Panc1 (cell line): ENCODE measurements around the gene RENBP. TPM values are rescaled to one million over a fixed set of nuclear protein-coding genes. Genes with fewer than 3 reads are reported as not detected.

ENCODE experiments used
- ATAC-seq: fragments of 200-7000 bp; cut with Tn5 transposase; 2 replicates; pipeline ENCODE4 v1.9.1; 2020; ENCODE audit warnings: mild to moderate bottlenecking, moderate library complexity
- BruUV-seq: library from RNA; stranded (reverse); fragments of 400-500 nt; replicated peaks from 2 replicates; lab custom pipeline; 2021; lab: Mats Ljungman, UMichigan
- CTCF ChIA-PET: fragments of 300-600 bp; sonication (Branson Sonifier 250); formaldehyde crosslinking; loops from one replicate; lab custom pipeline; 2022; ENCODE audit warnings: antibody characterized with exemption; lab: Charles Lee
- POLR2A ChIA-PET: fragments of 300-600 bp; sonication (Branson Sonifier 250); formaldehyde crosslinking; loops from one replicate; lab custom pipeline; 2022; ENCODE audit warnings: antibody characterized with exemption; lab: Charles Lee
- DNase-seq: peaks from one replicate; pipeline ENCODE4 v3.0.0-alpha.2; 2010; ENCODE audit warnings: low read depth, low spot score
- H3K27ac ChIP-seq: 2 replicates; pipeline ENCODE4 v1.5.1; 2011; ENCODE audit warnings: mild to moderate bottlenecking, low read length, inconsistent platforms
- H3K27me3 ChIP-seq: fragments of 200-500 bp; sonication (Bioruptor generic); 2 replicates; pipeline ENCODE4 v1.6.0; 2014; ENCODE audit warnings: low read length, inconsistent platforms; ENCODE audit not compliant: control insufficient read depth, insufficient read depth
- H3K36me3 ChIP-seq: fragments of 200-500 bp; sonication (Bioruptor generic); 2 replicates; pipeline ENCODE4 v1.5.1; 2014; ENCODE audit warnings: inconsistent platforms, mild to moderate bottlenecking, low read length, moderate library complexity; ENCODE audit not compliant: control insufficient read depth, insufficient read depth
- H3K4me1 ChIP-seq: 2 replicates; pipeline ENCODE4 v1.5.1; 2011; ENCODE audit warnings: inconsistent platforms, mild to moderate bottlenecking, low read length, moderate library complexity; ENCODE audit not compliant: control insufficient read depth, insufficient read depth
- H3K4me3 ChIP-seq, 2 experiments: 2 replicates each; pipeline ENCODE4 v1.5.1; 2011 to 2012; ENCODE audit warnings: low read depth in 2 of 2, low read length in 2 of 2, mild to moderate bottlenecking in 2 of 2, inconsistent platforms in 1 of 2, moderate library complexity in 1 of 2
- H3K9me3 ChIP-seq: fragments of 200-500 bp; sonication (Bioruptor generic); 2 replicates; pipeline ENCODE4 v1.5.1; 2014; ENCODE audit warnings: low read depth, mild to moderate bottlenecking, inconsistent platforms, low read length, moderate library complexity; ENCODE audit not compliant: control insufficient read depth, insufficient read depth
- POLR2AphosphoS5 ChIP-seq: IDR thresholded peaks from 2 replicates; pipeline ENCODE4 v1.6.1; 2012; ENCODE audit warnings: mild to moderate bottlenecking, low read depth, low read length, moderate library complexity
- SIN3A ChIP-seq: IDR thresholded peaks from 2 replicates; pipeline ENCODE4 v1.6.1; 2012; ENCODE audit warnings: low read depth, mild to moderate bottlenecking, low read length, moderate library complexity, borderline replicate concordance; ENCODE audit not compliant: insufficient read depth
- TCF7L2 ChIP-seq: IDR thresholded peaks from 2 replicates; pipeline ENCODE4 v1.6.1; 2011; ENCODE audit warnings: mild to moderate bottlenecking, low read depth, low read length, inconsistent platforms
- in situ Hi-C: cut with HindIII; loops from 2 replicates; pipeline ENCODE4 v1.10.0; 2016; ENCODE audit warnings: low sequenced_read_pairs, low pct_unique_long_range_greater_than_20kb
- intact Hi-C: fragments of 100-400 bp; cut with micrococcal nuclease; formaldehyde crosslinking; loops from one replicate; pipeline ENCODE4 v1.10.0; 2022; ENCODE audit not compliant: unreplicated experiment
- total RNA-seq: library from RNA; stranded (reverse); gene quantifications from one replicate; pipeline ENCODE4 v1.2.1, GENCODE V29; 2021; ENCODE audit not compliant: unreplicated experiment
- TF ChIP-seq, protein P1 (sequence below), 2 experiments: IDR thresholded peaks; 2 replicates each; pipeline ENCODE4 v1.6.1; 2011 to 2012; ENCODE audit warnings: low read depth in 2 of 2, control low read depth in 1 of 2, low read length in 1 of 2, mild to moderate bottlenecking in 1 of 2, moderate library complexity in 1 of 2; ENCODE audit not compliant: insufficient read depth in 1 of 2
- TF ChIP-seq, protein P2 (sequence below): fragments of 450-650 bp; IDR thresholded peaks from 2 replicates; pipeline ENCODE4 v1.5.1; 2017; ENCODE audit warnings: mild to moderate bottlenecking

The RENBP gene
- total RNA-seq, 1 experiment from 2014 or later, result 0.62 TPM

DNA sequence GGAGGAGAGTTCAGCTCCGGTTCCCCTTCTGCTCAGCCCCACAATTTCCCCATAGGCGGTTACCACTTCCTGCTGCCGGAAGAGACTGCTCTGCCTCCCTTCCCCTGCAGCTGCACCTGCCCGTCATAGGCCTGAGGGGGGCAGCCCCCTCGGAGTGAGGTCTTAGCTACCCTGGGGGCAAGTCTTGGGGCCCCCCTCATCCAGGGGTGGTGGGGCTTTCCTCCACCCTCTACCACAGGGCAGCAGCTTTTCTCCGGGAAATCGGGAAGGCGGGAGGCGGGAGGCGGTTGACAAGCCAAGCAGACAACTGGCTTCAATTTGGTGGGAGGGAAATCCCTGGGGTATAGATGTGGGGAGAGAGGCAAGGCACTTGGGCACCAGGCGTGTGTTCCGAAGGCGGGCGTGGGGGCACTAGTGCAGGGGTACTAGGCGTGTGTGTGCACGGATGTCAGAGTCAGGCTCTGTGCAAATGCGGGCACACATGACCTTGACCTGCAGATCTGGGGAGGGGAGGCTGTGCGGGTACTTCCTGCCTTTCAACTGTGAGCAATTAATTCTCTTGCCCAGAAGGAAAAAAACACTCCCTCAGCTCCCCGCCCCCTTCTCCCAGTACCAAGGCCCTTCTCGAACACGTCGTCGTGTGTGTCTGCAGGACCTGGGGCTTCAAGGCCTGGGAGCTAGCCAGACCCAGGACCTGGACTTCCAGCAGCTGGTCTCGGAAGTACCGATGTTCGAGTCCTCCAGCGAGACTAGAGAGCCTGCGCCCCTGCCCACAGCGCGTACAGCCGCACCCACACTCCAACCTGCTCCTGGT is 17.4 kb downstream of the RENBP start:
- ATAC-seq, result peak; percentile 0
- intact Hi-C loops, result loop anchor here (10.0 kb wide), 1 partner anchor 162 kb away; the partner anchor contains the start of gene PLXNB3
- BruUV-seq, result no TSS peak

DNA sequence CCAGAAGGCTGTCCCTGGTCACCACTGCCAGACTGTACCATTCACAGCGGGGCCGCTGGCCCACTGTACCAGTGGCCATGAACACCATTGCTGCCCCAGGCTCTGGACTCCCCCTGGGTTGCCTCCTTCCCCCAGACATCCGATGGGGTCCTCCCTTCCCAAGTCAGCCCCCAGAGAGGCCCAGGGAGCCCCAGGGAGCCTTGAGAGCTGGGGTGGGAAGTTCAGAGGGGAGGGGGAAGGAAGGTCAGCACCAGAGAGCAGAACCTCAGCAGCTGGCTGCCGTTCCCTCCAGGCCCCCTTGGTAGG is 17.9 kb downstream of the RENBP start:
- Histone ChIP-seq H3K4me1 (peaks cover 52% of the 10 kb centered on the region), H3K4me3 (peak overlapping the region; percentile 79 to 95), H3K36me3 (peaks cover 4% of the 10 kb centered on the region), H3K27me3 (no peaks in the 10 kb centered on the region), H3K9me3 (no peaks in the 10 kb centered on the region), H3K27ac (peak overlapping the region; percentile 99)
- ChIA-PET POLR2A (interaction anchor here (0.7 kb wide), 1 partner anchor 15 kb away, joined by 9 read pairs; no protein-coding TSS in a partner anchor), CTCF (interaction anchor here (1.3 to 5.4 kb wide), 2 partner anchors 20 to 25 kb away, joined by 5 to 45 read pairs; no protein-coding TSS in a partner anchor)
- DNase-seq, result no peak
- intact Hi-C loops (loop anchor here (10.0 kb wide), 1 partner anchor 162 kb away; the partner anchor contains the start of gene PLXNB3), in situ Hi-C loops (no loop called here)
- peak; percentile 28 for ATAC-seq
- TF ChIP-seq TCF7L2, result no peak
- TF ChIP-seq, protein P1, sequence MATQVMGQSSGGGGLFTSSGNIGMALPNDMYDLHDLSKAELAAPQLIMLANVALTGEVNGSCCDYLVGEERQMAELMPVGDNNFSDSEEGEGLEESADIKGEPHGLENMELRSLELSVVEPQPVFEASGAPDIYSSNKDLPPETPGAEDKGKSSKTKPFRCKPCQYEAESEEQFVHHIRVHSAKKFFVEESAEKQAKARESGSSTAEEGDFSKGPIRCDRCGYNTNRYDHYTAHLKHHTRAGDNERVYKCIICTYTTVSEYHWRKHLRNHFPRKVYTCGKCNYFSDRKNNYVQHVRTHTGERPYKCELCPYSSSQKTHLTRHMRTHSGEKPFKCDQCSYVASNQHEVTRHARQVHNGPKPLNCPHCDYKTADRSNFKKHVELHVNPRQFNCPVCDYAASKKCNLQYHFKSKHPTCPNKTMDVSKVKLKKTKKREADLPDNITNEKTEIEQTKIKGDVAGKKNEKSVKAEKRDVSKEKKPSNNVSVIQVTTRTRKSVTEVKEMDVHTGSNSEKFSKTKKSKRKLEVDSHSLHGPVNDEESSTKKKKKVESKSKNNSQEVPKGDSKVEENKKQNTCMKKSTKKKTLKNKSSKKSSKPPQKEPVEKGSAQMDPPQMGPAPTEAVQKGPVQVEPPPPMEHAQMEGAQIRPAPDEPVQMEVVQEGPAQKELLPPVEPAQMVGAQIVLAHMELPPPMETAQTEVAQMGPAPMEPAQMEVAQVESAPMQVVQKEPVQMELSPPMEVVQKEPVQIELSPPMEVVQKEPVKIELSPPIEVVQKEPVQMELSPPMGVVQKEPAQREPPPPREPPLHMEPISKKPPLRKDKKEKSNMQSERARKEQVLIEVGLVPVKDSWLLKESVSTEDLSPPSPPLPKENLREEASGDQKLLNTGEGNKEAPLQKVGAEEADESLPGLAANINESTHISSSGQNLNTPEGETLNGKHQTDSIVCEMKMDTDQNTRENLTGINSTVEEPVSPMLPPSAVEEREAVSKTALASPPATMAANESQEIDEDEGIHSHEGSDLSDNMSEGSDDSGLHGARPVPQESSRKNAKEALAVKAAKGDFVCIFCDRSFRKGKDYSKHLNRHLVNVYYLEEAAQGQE (IDR thresholded peaks at IDR 0.05; ENCODE audit: insufficient read depth in 1 of 2, low read depth in 2 of 2, low read length in 1 of 2), result no peak
- no peak for TF ChIP-seq SIN3A
- TF ChIP-seq POLR2AphosphoS5, result no peak
- TF ChIP-seq, protein P2, sequence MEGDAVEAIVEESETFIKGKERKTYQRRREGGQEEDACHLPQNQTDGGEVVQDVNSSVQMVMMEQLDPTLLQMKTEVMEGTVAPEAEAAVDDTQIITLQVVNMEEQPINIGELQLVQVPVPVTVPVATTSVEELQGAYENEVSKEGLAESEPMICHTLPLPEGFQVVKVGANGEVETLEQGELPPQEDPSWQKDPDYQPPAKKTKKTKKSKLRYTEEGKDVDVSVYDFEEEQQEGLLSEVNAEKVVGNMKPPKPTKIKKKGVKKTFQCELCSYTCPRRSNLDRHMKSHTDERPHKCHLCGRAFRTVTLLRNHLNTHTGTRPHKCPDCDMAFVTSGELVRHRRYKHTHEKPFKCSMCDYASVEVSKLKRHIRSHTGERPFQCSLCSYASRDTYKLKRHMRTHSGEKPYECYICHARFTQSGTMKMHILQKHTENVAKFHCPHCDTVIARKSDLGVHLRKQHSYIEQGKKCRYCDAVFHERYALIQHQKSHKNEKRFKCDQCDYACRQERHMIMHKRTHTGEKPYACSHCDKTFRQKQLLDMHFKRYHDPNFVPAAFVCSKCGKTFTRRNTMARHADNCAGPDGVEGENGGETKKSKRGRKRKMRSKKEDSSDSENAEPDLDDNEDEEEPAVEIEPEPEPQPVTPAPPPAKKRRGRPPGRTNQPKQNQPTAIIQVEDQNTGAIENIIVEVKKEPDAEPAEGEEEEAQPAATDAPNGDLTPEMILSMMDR, result no peak
- BruUV-seq, result no TSS peak

More for the DNA sequence above, 17.4 kb downstream of the RENBP start:
- no peaks in the 10 kb centered on the region for H3K9me3 ChIP-seq
- ChIA-PET CTCF (interaction anchor here (0.6 to 5.4 kb wide), 2 partner anchors 20 to 291 kb away, joined by 5 to 45 read pairs; no protein-coding TSS in a partner anchor), POLR2A (interaction anchor here (0.7 to 1.6 kb wide), 2 partner anchors 15 to 21 kb away, joined by 5 to 9 read pairs; no protein-coding TSS in a partner anchor)
- H3K4me1 ChIP-seq, result peaks cover 52% of the 10 kb centered on the region
- in situ Hi-C loops, result no loop called here
- peaks cover 7% of the 10 kb centered on the region for H3K36me3 ChIP-seq
- peak overlapping the region; percentile 99 for H3K27ac ChIP-seq
- no peak for DNase-seq
- no peaks in the 10 kb centered on the region for H3K27me3 ChIP-seq
- TF ChIP-seq TCF7L2, result 0 out of 2 replicates have a peak, but pooled peaks have one; percentile 3
- no peak for TF ChIP-seq POLR2AphosphoS5
- TF ChIP-seq, protein P2, result no peak
- TF ChIP-seq, protein P1 (IDR thresholded peaks at IDR 0.05; ENCODE audit: insufficient read depth in 1 of 2, low read depth in 2 of 2, low read length in 1 of 2), result no peak
- no peak for TF ChIP-seq SIN3A
- peak overlapping the region; percentile 79 to 95 for H3K4me3 ChIP-seq
